ENCODE measurements around the gene CSRNP3. TPM values are rescaled to one million over a fixed set of nuclear protein-coding genes. Genes with fewer than 3 reads are reported as not detected.

The CSRNP3 gene
- total and polyA plus RNA-seq, 7 donors = 0.96 to 6.6 (median 3.9) TPM

DNA sequence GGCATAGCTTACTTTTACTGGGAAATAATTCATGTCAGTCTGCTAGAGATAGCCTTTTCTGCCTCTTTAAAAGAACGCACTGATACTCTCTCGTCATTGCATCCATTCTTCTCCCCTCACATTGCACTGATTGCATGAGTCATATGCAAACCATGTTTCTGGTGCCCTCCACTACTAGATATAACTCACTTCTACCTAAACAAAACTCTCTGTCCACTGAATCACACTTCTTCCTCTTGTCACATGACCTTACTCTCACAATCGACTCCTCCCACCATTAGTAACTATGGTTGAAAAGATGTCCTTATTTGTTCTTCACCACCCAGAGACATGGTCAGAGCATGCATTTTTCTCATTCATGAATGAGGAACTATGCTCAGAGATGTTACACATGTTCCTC, 158.0 kb downstream of the CSRNP3 start:
- DNase-seq = no peak
- 87 to 92% methylated on average over 3 of the region's 3 CpGs for WGBS, 2 donors
- TF ChIP-seq POLR2AphosphoS5 (IDR thresholded peaks at IDR 0.05) = no peak
- TF ChIP-seq, protein P1, sequence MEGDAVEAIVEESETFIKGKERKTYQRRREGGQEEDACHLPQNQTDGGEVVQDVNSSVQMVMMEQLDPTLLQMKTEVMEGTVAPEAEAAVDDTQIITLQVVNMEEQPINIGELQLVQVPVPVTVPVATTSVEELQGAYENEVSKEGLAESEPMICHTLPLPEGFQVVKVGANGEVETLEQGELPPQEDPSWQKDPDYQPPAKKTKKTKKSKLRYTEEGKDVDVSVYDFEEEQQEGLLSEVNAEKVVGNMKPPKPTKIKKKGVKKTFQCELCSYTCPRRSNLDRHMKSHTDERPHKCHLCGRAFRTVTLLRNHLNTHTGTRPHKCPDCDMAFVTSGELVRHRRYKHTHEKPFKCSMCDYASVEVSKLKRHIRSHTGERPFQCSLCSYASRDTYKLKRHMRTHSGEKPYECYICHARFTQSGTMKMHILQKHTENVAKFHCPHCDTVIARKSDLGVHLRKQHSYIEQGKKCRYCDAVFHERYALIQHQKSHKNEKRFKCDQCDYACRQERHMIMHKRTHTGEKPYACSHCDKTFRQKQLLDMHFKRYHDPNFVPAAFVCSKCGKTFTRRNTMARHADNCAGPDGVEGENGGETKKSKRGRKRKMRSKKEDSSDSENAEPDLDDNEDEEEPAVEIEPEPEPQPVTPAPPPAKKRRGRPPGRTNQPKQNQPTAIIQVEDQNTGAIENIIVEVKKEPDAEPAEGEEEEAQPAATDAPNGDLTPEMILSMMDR (IDR thresholded peaks at IDR 0.05) = no peak
- TF ChIP-seq POLR2A (IDR thresholded peaks at IDR 0.05) = no peak
- no peak for TF ChIP-seq EP300 (IDR thresholded peaks at IDR 0.05)
- Histone ChIP-seq H3K4me3 (no peak overlapping the region), H3K4me1 (no peaks in the 10 kb centered on the region), H3K9me3 (no peaks in the 10 kb centered on the region), H3K27ac (no peak overlapping the region), H3K27me3 (no peaks in the 10 kb centered on the region), H3K36me3 (no peaks in the 10 kb centered on the region)
- intact Hi-C loops (cut with DNase I) = no loop called here

DNA sequence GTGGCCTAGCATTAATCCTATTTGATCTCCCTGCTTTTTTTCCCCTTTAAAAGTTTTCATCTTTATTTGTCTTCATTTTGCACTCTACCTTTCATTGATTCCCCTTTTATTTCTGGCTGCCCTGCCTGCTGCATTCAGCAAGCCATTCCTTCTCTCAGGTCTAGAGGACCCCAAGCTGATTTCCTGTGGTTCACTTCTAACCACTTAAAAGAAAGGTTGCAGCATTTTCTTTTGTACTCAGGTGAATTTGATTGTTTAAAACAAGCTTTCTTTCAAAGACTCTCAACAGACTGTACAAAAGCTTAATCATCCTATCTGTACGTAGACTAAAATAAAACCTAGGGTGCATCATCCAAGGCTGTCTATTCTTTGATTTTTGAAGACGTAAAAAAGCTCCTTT, 160.3 kb downstream of the CSRNP3 start:
- no peaks in the 10 kb centered on the region for H3K36me3 ChIP-seq
- H3K27me3 ChIP-seq = no peaks in the 10 kb centered on the region
- TF ChIP-seq EP300 (IDR thresholded peaks at IDR 0.05) = no peak
- no peak for TF ChIP-seq POLR2AphosphoS5 (IDR thresholded peaks at IDR 0.05)
- TF ChIP-seq, protein P1 (IDR thresholded peaks at IDR 0.05) = no peak
- no peak for TF ChIP-seq POLR2A (IDR thresholded peaks at IDR 0.05)
- DNase-seq = no peak
- intact Hi-C loops (cut with DNase I) = no loop called here
- no peaks in the 10 kb centered on the region for H3K9me3 ChIP-seq
- H3K4me1 ChIP-seq = peaks cover 0 to 10% (median 3%) of the 10 kb centered on the region in 4 donors
- WGBS, 2 donors = 80 to 92% methylated on average over 2 of the region's 2 CpGs
- no peak overlapping the region for H3K4me3 ChIP-seq
- H3K27ac ChIP-seq = no peak overlapping the region

DNA sequence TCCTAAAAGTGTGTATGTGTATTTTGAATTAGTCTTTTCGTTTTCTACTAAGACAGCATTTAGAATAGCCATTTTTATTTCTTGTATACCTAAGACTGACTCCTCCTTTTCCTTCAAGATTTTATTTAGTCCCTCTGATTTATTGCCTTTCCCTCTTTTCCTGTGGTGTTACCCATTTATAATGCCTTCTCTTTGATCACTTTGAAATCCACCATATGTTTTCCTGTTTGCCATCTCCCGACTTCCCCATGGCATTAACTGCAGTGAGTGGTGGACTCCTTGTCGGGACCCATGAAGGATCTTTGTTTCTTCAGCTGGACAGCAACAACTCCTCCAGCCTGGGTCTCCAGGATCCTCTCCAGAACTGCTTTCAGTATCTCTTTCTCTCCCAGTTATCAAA, 160.7 kb downstream of the CSRNP3 start:
- H3K36me3 ChIP-seq = no peaks in the 10 kb centered on the region
- peaks cover 0 to 14% (median 5%) of the 10 kb centered on the region in 4 donors for H3K4me1 ChIP-seq
- no peak overlapping the region for H3K27ac ChIP-seq
- no peak overlapping the region for H3K4me3 ChIP-seq
- intact Hi-C loops (cut with DNase I) = no loop called here
- TF ChIP-seq POLR2A (IDR thresholded peaks at IDR 0.05) = no peak
- TF ChIP-seq, protein P1 (IDR thresholded peaks at IDR 0.05) = no peak
- TF ChIP-seq EP300 (IDR thresholded peaks at IDR 0.05) = no peak
- no peaks in the 10 kb centered on the region for H3K9me3 ChIP-seq
- DNase-seq = no peak
- H3K27me3 ChIP-seq = no peaks in the 10 kb centered on the region
- 70 to 90% methylated on average over 3 of the region's 3 CpGs for WGBS, 2 donors

DNA sequence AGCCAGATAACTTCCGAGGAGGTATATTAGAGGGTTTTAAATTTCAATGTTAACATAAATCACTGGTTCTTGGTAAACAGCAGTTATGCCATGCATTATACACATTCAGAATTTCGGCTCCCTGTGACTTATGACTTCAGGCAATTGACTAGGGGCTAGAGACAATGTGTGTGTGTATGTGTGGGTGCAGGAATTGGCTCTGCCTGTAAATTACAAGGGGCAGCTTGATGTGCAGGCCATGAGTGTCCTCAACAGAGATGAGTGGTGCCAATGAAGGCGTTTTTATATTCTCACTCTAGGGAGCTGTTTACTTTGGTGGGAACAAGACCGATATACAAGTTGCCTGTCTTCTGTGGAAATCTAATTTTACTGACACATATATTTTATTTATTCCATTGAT, 161.6 kb downstream of the CSRNP3 start:
- no peak for TF ChIP-seq POLR2A (IDR thresholded peaks at IDR 0.05)
- TF ChIP-seq EP300 (IDR thresholded peaks at IDR 0.05) = no peak
- TF ChIP-seq POLR2AphosphoS5 (IDR thresholded peaks at IDR 0.05) = no peak
- TF ChIP-seq, protein P1 (IDR thresholded peaks at IDR 0.05) = no peak
- intact Hi-C loops (cut with DNase I) = no loop called here
- WGBS, 2 donors = 73 to 84% methylated on average over 4 of the region's 4 CpGs

DNA sequence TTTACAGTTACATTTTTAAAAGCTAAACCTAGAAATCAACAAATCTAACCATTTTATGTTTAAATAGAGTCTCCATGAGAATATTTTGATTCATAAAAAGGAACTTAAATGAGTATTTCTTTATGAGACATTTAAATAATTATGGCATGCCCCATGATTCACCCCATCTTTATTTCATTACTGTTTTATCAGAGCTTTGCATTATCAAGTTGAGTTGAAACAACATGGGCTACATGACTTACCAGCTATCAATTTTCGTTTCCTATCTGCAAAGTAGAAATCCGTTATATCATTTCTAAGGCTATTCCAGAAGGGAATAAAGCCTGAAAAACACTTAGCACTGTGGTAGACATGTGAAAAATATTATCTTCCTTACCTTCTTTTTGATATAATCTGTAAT, 163.1 kb downstream of the CSRNP3 start:
- H3K36me3 ChIP-seq = no peaks in the 10 kb centered on the region
- H3K9me3 ChIP-seq = no peaks in the 10 kb centered on the region
- WGBS, 2 donors = 85 to 88% methylated on average over 2 of the region's 2 CpGs
- intact Hi-C loops (cut with DNase I) = no loop called here
- no peak for DNase-seq
- H3K4me3 ChIP-seq = no peak overlapping the region
- H3K27ac ChIP-seq = no peak overlapping the region
- peaks cover 0 to 14% (median 6%) of the 10 kb centered on the region in 4 donors for H3K4me1 ChIP-seq
- H3K27me3 ChIP-seq = no peaks in the 10 kb centered on the region
- TF ChIP-seq POLR2A (IDR thresholded peaks at IDR 0.05) (no peak), POLR2AphosphoS5 (IDR thresholded peaks at IDR 0.05) (no peak), EP300 (IDR thresholded peaks at IDR 0.05) (no peak)
- TF ChIP-seq, protein P1 (IDR thresholded peaks at IDR 0.05) = no peak

More for the DNA sequence above, 161.6 kb downstream of the CSRNP3 start:
- no peak overlapping the region for H3K27ac ChIP-seq
- H3K9me3 ChIP-seq = no peaks in the 10 kb centered on the region
- no peaks in the 10 kb centered on the region for H3K27me3 ChIP-seq
- no peak overlapping the region for H3K4me3 ChIP-seq
- no peak for DNase-seq
- peaks cover 0 to 14% (median 6%) of the 10 kb centered on the region in 4 donors for H3K4me1 ChIP-seq
- no peaks in the 10 kb centered on the region for H3K36me3 ChIP-seq

Measured in sigmoid colon (tissue), 7 donors.